Measurements from ENCODE around the gene NT5DC2. TPM values are rescaled to one million over a fixed set of nuclear protein-coding genes. Genes with fewer than 3 reads are reported as not detected.

The NT5DC2 gene
- total RNA-seq, 1 experiment from 2014 or later = 46.9 TPM

DNA sequence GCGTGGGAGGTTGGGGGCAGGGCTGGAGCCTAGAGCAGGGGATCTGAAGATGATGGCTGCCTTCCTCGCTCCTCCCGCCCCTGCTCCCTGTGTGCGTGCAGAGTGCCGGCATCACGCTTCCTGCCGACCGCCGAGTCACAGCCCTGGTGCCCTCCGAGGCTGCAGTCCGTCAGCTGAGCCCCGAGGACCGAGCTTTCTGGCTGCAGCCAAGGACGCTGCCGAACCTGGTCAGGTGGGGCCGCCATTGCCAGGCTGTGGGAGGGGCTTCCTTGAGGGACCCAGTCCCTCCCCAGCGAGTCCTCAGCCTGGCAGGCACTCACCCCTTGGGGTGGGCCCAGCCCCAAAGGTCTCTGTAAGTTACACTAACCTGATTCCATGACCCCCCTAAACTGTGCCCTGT lies 20.9 kb downstream of the NT5DC2 start:
- DNase-seq (ENCODE audit: low spot score) = no peak

GRCh38 chr3:52512105-52512504 lies 21.6 kb downstream of the NT5DC2 start:
- no peak for DNase-seq (ENCODE audit: low spot score)

- DNase-seq (ENCODE audit: low spot score) = no peak
Measured at GRCh38 chr3:52511509-52511908, 22.1 kb downstream of the NT5DC2 start.

- DNase-seq (ENCODE audit: low spot score) = no peak
Measured at GRCh38 chr3:52509753-52510328, 23.8 kb downstream of the NT5DC2 start.

GRCh38 chr3:52507359-52507758 lies 26.3 kb downstream of the NT5DC2 start:
- DNase-seq (ENCODE audit: low spot score) = peak; percentile 75

GRCh38 chr3:52506266-52506966 lies 27.2 kb downstream of the NT5DC2 start:
- DNase-seq (ENCODE audit: low spot score) = no peak

- DNase-seq (ENCODE audit: low spot score) = no peak
Measured at GRCh38 chr3:52504977-52505376, 28.7 kb downstream of the NT5DC2 start.

DNA sequence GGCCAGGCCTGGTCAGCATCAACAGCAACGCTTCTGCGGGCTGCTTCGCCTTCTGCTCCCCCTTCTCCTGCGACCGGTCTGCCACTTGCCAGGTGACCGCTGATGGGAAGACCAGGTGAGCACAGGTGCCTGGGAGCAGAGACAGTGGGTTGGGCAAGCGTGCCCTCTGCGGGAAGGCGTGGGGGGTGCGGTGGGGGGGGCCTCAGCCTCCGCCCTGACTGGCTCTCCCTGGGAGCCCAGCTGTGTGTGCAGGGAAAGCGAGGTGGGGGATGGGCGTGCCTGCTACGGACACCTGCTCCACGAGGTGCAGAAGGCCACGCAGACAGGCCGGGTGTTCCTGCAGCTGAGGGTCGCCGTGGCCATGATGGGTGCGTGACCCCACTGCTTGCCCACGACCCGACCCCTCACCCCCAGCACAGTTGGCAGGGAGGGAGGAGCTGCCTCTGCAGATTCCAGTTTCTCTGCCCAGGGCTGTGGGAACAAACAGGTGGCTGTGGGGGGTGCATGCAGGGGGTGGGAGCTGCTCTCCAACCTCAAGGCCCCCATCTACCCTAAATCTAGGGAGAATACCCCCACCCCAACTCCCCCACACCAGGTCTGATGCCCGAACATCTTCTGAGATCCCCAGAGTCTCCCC lies 29.8 kb downstream of the NT5DC2 start:
- DNase-seq (ENCODE audit: low spot score) = no peak

- no peak for DNase-seq (ENCODE audit: low spot score)
Measured at GRCh38 chr3:52502808-52503350, 30.8 kb downstream of the NT5DC2 start.

- no peak for DNase-seq (ENCODE audit: low spot score)
Measured at GRCh38 chr3:52502001-52502400, 31.7 kb downstream of the NT5DC2 start.

- DNase-seq (ENCODE audit: low spot score) = no peak
Measured at GRCh38 chr3:52501046-52501445, 32.6 kb downstream of the NT5DC2 start.

DNA sequence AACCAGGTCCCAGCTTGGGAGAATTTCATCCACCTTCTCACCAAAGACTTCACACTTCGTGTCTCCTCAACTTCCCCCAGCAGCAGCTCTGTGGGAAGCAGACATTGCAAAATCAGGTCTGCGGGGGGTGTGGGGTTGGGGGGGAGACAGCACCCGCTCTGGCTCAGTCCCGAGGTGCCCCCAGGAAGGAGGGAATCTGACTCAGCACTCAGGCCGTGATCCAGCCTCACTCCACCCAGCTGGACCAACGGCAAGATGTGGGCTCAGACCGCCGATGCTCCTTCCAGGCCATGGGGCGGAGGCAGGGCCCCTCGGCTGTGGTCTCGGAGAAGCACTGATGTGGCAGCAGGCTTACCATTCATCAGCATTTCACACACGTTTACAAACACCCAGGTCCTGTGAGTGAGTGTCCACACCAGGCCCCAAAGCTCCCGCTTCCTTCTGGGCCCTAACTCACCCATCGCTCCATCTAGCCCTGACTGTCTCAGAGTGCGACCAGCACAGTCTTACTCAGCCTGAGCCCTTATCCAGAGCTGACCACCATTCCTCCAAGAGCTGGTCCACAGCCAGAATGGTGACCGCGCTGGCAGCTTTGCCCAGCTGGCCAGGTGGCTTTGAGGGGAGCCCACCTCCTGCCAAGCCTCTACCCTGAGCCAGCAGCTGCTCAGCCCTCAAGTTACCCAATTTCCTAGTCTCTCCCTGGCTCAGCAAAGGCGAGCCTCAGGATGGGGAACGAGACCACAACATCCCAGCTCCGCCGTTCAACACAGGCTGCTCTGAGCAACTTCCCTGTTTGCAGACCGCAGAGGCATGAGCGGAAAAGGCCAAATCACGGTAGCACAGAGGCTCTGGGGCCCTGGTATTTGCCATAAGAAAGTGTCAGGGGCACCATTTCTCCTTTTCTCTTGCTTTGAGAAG lies 35.3 kb downstream of the NT5DC2 start:
- peak; percentile 16 for DNase-seq (ENCODE audit: low spot score)

- DNase-seq (ENCODE audit: low spot score) = peak; percentile 18
Measured at GRCh38 chr3:52495777-52496602, 37.7 kb downstream of the NT5DC2 start.

DNA sequence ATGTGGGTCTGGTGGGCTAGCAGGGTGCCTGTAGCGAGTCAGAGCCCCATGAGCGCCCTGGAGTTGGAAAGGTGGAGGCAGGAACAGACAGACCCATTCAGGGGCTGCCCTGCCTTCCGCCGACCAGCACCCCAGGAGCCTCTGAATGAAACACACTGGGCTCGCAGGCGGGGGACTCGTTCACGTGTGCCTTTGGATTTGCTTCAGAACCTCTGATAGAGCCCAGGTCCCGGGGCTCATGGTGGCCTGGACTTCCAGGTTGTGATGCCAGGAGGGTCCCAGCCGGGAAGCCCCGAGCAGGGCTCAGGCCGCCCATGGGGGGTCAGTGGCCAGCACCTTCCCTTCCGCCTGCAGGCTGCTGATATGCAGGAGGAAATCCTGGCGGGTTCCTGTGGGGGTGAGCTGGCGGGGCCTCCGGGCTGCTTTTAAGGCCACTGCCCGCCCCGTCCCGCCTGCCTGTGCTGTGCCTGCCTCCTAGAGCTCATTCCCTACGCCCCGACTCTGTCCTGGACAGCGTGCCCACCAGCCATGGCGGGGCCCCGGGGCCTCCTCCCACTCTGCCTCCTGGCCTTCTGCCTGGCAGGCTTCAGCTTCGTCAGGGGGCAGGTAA lies 38.7 kb downstream of the NT5DC2 start, which contains the start of gene STAB1:
Gene STAB1 (plus strand): TSS at position 453 of the 610 bp plus-strand sequence. CDS start 76 bp downstream, at position 529.
- DNase-seq (ENCODE audit: low spot score) = no peak

DNA sequence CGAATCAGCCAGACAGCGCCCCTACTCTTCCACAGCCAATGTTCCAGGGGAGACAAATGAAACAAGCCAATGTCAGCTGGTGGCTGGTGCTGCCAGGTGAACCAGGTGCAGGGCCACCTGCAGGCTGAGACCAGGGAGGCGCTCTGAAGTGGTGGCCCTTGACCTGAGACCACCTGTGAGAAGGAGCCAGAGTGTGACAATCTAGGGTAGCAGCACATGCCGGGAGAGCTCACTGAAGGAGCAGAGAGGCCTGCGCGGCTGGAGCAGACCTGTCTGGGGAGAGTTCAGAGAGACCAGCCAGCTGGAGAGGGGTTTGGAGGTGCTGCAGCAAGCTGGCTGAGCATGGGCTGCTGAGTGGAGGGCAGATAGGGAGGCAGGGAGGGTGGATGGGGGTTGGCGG lies 39.2 kb downstream of the NT5DC2 start:
- no peak for DNase-seq (ENCODE audit: low spot score)

DNA sequence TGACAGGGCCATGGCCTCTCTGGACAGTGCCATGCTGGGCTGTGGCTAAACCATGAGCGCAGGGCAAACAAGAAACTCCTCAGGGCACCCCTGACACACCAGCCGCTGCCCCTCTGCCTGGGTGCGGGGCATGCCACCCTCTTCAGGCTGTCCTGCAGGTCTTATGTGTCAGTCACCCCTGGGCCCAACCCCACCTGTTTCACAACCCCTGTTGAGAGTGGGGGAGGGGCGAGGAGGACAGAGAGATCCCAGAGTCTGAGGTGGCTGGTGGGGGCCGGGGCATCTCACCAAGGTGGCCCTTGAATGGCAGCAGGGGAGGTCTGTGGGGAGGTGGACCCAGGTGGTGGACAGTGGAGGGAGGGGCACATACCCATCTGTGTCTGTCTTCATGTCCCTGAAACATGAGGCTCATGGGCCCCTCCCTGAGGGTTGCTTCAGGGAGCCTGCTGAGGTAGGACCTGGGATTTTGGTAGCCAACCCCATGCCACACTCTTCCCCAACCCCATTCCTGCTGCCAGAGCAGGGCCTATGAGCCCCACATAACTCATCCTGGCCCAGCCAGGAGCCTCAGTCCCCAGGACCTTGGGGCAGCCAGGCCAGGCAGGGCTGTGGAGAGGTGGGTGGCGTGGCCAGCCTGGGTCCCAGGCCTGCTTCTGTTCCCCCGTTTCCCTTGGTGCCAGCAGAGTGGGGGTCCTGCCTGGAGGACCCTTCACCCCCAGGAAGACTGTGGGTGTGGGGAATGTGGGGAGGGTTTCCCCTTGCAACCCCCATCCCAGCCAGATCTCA lies 40.2 kb downstream of the NT5DC2 start:
- no peak for DNase-seq (ENCODE audit: low spot score)

GRCh38 chr3:52492059-52492458 lies 41.6 kb downstream of the NT5DC2 start:
- DNase-seq (ENCODE audit: low spot score) = no peak

DNA sequence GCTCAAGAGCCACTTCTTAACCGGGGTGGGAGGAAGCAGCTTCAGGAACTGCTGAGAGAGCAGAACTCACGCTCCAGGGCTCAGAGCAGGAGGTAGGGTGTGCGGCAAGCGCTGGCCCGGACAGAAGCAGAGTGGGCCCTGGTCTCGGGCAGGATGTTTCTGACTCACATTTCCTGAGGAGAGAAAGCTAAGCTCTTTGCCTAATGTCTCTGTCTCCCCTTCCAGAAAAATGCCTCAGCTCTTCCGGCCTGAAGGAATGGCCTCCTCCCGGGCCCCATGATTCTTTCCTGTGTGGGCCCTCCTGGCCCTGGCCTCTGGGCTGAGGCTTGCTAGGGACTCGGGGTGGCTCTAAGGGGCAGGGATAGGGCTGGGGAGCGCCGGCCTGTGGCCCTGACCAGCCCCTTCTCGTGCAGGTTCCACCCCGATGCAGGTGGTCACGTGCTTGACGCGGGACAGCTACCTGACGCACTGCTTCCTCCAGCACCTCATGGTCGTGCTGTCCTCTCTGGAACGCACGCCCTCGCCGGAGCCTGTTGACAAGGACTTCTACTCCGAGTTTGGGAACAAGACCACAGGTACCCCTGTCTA lies 42.6 kb downstream of the NT5DC2 start:
- DNase-seq (ENCODE audit: low spot score) = no peak

Measured in H4 (cell line).